Smooth muscle cell (in vitro differentiated cells): Measurements from ENCODE around the gene TNF. TPM values are rescaled to one million over a fixed set of nuclear protein-coding genes. Genes with fewer than 3 reads are reported as not detected.

ENCODE experiments used
- DNase-seq: peaks from one replicate; lab custom pipeline; 2025; ENCODE audit not compliant: unreplicated experiment; lab: John Stamatoyannopoulos, UW
- H2AFZ ChIP-seq: fragments of 200-600 bp; sonication (generic); 2 replicates; pipeline ENCODE4 v1.6.0; 2016; ENCODE audit warnings: antibody characterized with exemption, low read depth, mild to moderate bottlenecking
- H3F3A ChIP-seq: fragments of 200-600 bp; sonication (generic); 2 replicates; pipeline ENCODE4 v1.6.0; 2017; ENCODE audit warnings: antibody characterized with exemption, low read depth
- H3K27ac ChIP-seq: fragments of 200-600 bp; sonication (generic); 2 replicates; pipeline ENCODE4 v1.5.1; 2016; ENCODE audit warnings: low read depth, mild to moderate bottlenecking
- H3K27me3 ChIP-seq: fragments of 200-600 bp; sonication (generic); 2 replicates; pipeline ENCODE4 v1.6.1; 2016; ENCODE audit warnings: low read depth, mild to moderate bottlenecking
- H3K36me3 ChIP-seq: fragments of 200-600 bp; sonication (generic); 2 replicates; pipeline ENCODE4 v1.5.1; 2016; ENCODE audit warnings: low read depth
- H3K4me1 ChIP-seq: fragments of 200-600 bp; sonication (generic); 2 replicates; pipeline ENCODE4 v1.5.1; 2016; ENCODE audit warnings: low read depth
- H3K4me2 ChIP-seq: fragments of 200-600 bp; sonication (generic); 2 replicates; pipeline ENCODE4 v1.6.0; 2016; ENCODE audit warnings: mild to moderate bottlenecking
- H3K4me3 ChIP-seq: fragments of 200-600 bp; sonication (generic); 2 replicates; pipeline ENCODE4 v1.5.1; 2016; ENCODE audit warnings: mild to moderate bottlenecking
- H3K79me2 ChIP-seq: fragments of 200-600 bp; sonication (generic); 2 replicates; pipeline ENCODE4 v1.6.0; 2016; ENCODE audit warnings: low read depth, mild to moderate bottlenecking
- H3K9ac ChIP-seq: fragments of 200-600 bp; sonication (generic); 2 replicates; pipeline ENCODE4 v1.6.0; 2016; ENCODE audit warnings: low read depth
- H3K9me3 ChIP-seq: fragments of 200-600 bp; sonication (generic); replicated peaks from 2 replicates; pipeline ENCODE4 v1.5.1; 2016; ENCODE audit warnings: low read depth
- H4K20me1 ChIP-seq: fragments of 200-600 bp; sonication (generic); 2 replicates; pipeline ENCODE4 v1.6.0; 2016; ENCODE audit warnings: low read depth
- WGBS: methylation state at CpG from one replicate; pipeline ENCODE4 v1.1.7; 2016; ENCODE audit warnings: low lambda C conversion rate; 5-methylcytosine and 5-hydroxymethylcytosine counted together
- polyA plus RNA-seq: library from polyadenylated mRNA; unstranded; fragments of >200 nt; fragmentation: Nextera tagmentation; extraction: Ambion mirVana; gene quantifications from 2 replicates; pipeline ENCODE4 v1.2.1, GENCODE V29; 2016
- total RNA-seq: library from RNA; depleted of rRNA; stranded (reverse); fragments of >200 nt; gene quantifications from 2 replicates; pipeline ENCODE4 v1.2.3, GENCODE V29; 2014
- TF ChIP-seq, protein P1 (sequence below): fragments of 200-600 bp; sonication (generic); IDR thresholded peaks from 2 replicates; pipeline ENCODE4 v1.5.1; 2017; ENCODE audit warnings: borderline replicate concordance, mild to moderate bottlenecking, antibody characterized with exemption; ENCODE audit not compliant: insufficient read depth, poor library complexity, severe bottlenecking

TNF gene
- total and polyA plus RNA-seq, 2 experiments from 2014 or later = 0.94 to 1.5 TPM

DNA sequence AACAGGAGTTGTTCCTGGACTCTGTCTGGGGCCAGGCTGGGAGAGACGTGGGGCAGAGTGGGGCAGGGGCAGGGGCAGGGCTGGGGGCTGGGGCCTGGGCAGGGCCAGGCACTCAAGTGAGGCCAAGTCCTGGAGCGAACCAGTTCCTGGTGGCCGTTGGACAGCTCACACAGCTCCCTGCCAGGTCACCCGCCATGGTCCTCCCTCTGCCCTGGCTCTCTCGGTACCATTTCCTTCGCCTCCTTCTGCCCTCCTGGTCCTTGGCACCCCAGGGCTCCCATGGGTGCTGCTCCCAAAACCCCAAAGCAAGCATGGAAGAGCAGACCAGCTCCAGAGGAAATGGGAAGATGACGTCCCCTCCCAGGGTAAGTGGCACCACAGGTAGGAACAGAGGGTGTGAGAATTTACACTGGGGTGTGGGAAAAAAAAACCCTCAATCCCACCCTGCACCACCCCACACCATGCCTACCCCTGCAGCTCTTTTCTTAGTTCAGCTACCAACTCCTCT is 46.5 kb upstream of the TNF start, which contains the start of gene MCCD1:
Gene MCCD1 (plus strand): TSS at position 142 of the 508 bp plus-strand sequence. CDS start 53 bp downstream, at position 195.
- DNase-seq = no peak
- Histone ChIP-seq H3K4me3 (no peak within 1 kb of the TSS), H3K9ac (no peak within 1 kb of the TSS), H3K36me3 (peaks cover 11% of the 10 kb centered on the region), H3K9me3 (no peaks in the 10 kb centered on the region), H4K20me1 (peaks cover 46% of the 10 kb centered on the region), H2AFZ (no peak within 1 kb of the TSS), H3K27ac (no peak within 1 kb of the TSS), H3K27me3 (no peaks in the 10 kb centered on the region), H3K4me2 (no peak within 1 kb of the TSS), H3K4me1 (no peaks in the 10 kb centered on the region), H3K79me2 (no peaks in the 10 kb centered on the region), H3F3A (peaks cover 23% of the 10 kb centered on the region)
- 86% methylated on average over 7 of the region's 7 CpGs for WGBS
- TF ChIP-seq, protein P1, sequence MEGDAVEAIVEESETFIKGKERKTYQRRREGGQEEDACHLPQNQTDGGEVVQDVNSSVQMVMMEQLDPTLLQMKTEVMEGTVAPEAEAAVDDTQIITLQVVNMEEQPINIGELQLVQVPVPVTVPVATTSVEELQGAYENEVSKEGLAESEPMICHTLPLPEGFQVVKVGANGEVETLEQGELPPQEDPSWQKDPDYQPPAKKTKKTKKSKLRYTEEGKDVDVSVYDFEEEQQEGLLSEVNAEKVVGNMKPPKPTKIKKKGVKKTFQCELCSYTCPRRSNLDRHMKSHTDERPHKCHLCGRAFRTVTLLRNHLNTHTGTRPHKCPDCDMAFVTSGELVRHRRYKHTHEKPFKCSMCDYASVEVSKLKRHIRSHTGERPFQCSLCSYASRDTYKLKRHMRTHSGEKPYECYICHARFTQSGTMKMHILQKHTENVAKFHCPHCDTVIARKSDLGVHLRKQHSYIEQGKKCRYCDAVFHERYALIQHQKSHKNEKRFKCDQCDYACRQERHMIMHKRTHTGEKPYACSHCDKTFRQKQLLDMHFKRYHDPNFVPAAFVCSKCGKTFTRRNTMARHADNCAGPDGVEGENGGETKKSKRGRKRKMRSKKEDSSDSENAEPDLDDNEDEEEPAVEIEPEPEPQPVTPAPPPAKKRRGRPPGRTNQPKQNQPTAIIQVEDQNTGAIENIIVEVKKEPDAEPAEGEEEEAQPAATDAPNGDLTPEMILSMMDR = no peak

DNA sequence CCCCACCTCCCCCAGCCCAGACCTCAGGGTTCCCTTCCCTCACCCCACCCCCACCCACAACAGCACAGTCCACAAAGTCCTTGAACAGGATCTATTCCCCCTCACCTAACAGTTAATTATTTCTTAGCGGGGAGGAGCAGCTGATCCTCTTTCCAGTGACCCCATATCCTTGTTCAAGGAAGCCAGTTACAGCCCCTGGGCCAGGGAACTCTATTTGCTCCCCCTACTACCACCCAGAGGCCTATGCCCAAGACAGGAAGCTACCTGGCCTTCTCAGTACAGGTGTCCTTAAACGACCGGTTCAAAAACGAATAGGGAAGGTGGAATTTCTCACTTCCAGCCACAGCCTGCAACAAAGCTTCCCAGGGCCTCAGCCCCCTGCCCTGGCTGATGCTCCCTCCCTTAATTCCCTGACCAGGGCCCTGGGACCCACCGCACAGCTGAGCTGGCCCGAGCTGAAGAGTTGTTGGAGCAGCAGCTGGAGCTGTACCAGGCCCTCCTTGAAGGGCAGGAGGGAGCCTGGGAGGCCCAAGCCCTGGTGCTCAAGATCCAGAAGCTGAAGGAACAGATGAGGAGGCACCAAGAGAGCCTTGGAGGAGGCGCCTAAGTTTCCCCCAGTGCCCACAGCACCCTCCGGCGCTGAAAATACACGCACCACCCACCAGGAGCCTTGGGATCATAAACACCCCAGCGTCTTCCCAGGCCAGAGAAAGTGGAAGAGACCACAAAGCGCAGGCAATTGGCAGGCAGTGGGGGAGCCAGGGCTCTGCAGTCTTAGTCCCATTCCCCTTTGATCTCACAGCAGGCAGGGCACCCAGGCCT is 45.8 kb upstream of the TNF start:
- Histone ChIP-seq H3K27me3 (no peaks in the 10 kb centered on the region), H3K36me3 (peaks cover 15% of the 10 kb centered on the region), H2AFZ (no peak overlapping the region), H3K4me2 (no peak overlapping the region), H4K20me1 (peaks cover 53% of the 10 kb centered on the region), H3K4me3 (no peak overlapping the region), H3K27ac (no peak overlapping the region), H3K4me1 (no peaks in the 10 kb centered on the region), H3F3A (peaks cover 29% of the 10 kb centered on the region), H3K9me3 (no peaks in the 10 kb centered on the region), H3K79me2 (no peaks in the 10 kb centered on the region), H3K9ac (no peak overlapping the region)
- no peak for DNase-seq
- 65% methylated on average over 12 of the region's 12 CpGs for WGBS
- TF ChIP-seq, protein P1 = no peak

DNA sequence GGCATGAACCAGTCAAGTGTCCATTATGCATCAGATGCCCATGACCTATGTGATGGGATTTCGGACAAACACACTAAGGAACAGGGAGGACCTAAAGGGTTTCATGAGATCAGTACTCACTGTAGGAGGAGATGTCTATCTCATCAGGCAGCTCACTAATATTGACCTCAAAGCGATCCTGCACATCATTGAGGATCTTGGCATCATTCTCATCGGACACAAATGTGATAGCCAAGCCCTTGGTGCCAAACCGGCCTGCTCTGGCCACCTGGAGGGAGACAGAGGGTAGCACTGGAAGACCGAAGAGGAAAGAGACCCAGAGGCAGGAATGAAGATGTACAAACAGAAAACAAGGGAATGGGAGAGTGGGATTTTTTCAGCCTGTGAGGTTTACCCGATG is 44.7 kb upstream of the TNF start:
- Histone ChIP-seq H3K27ac (no peak overlapping the region), H3K27me3 (no peaks in the 10 kb centered on the region), H3K4me2 (no peak overlapping the region), H3F3A (peaks cover 32% of the 10 kb centered on the region), H3K79me2 (peaks cover 4% of the 10 kb centered on the region), H4K20me1 (peaks cover 64% of the 10 kb centered on the region), H3K4me3 (no peak overlapping the region), H3K36me3 (peaks cover 20% of the 10 kb centered on the region), H3K9me3 (no peaks in the 10 kb centered on the region), H3K4me1 (no peaks in the 10 kb centered on the region), H2AFZ (no peak overlapping the region), H3K9ac (no peak overlapping the region)
- WGBS = 77% methylated on average over 6 of the region's 6 CpGs
- TF ChIP-seq, protein P1 = no peak
- DNase-seq = no peak

DNA sequence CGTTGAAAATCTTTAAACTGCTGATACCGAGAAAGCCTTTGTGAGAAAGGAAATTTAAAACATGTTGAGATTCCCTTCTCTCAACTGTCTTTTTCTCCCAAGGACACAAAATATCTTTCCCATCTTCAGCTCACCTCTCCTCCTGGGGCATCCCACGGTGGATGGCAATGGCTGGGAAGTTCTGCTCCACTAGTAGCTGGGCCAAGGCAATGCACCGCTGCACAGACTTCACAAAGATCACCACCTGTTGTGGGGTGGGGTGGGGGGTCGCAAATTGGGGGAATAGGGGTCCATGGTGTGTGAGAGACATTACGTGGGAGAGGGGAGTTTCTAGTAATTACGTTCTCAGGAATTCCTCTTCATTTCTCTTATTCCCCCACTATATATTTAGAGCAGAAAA is 44.2 kb upstream of the TNF start:
- H3K9ac ChIP-seq = no peak overlapping the region
- peaks cover 69% of the 10 kb centered on the region for H4K20me1 ChIP-seq
- no peaks in the 10 kb centered on the region for H3K4me1 ChIP-seq
- H3K36me3 ChIP-seq = peaks cover 25% of the 10 kb centered on the region
- peaks cover 9% of the 10 kb centered on the region for H3K79me2 ChIP-seq
- TF ChIP-seq, protein P1 = no peak
- WGBS = 98% methylated on average over 7 of the region's 7 CpGs
- H3K9me3 ChIP-seq = no peaks in the 10 kb centered on the region
- DNase-seq = no peak
- H3F3A ChIP-seq = peaks cover 32% of the 10 kb centered on the region
- no peaks in the 10 kb centered on the region for H3K27me3 ChIP-seq
- H3K4me3 ChIP-seq = no peak overlapping the region
- H2AFZ ChIP-seq = no peak overlapping the region
- H3K27ac ChIP-seq = no peak overlapping the region
- no peak overlapping the region for H3K4me2 ChIP-seq
